Lower leg skin (tissue), 4 donors: ENCODE data around the gene GLP1R. TPM values are rescaled to one million over a fixed set of nuclear protein-coding genes. Genes with fewer than 3 reads are reported as not detected.

Experiments
- DNase-seq, 2 donors: peaks; one replicate each; pipeline ENCODE4 v3.0.0-alpha.2; 2019; ENCODE audit warnings: low spot score in 2 of 2
- H3K4me3 ChIP-seq: fragments of 200-600 bp; sonication (generic); 2 replicates; pipeline ENCODE4 v1.5.1; 2017; ENCODE audit warnings: mild to moderate bottlenecking, low read depth; ENCODE audit not compliant: poor library complexity, severe bottlenecking
- CTCF ChIP-seq, 3 donors: fragments of 450-650 bp; IDR thresholded peaks; one replicate each; pipeline ENCODE4 v1.5.1; 2016; ENCODE audit warnings: antibody characterized with exemption in 3 of 3, mild to moderate bottlenecking in 3 of 3, moderate library complexity in 2 of 3
- POLR2A ChIP-seq, 2 donors: fragments of 450-650 bp; IDR thresholded peaks; one replicate each; pipeline ENCODE4 v1.6.1; 2016 to 2017; ENCODE audit warnings: antibody characterized with exemption in 2 of 2, mild to moderate bottlenecking in 1 of 2, moderate library complexity in 1 of 2
- WGBS, 2 donors: methylation state at CpG; one replicate each; pipeline ENCODE4 v1.1.5; 2018; 5-methylcytosine and 5-hydroxymethylcytosine counted together
- intact Hi-C: fragments of 100-400 bp; cut with DNase I; formaldehyde crosslinking; loops from one replicate; pipeline ENCODE4 v1.15.0; 2023; ENCODE audit warnings: low total_unique reads
- total RNA-seq, 4 donors: library from RNA; depleted of rRNA; stranded (reverse); fragments of >200 nt; gene quantifications; one replicate each; pipeline ENCODE4 v1.1.0, GENCODE V29; 2016

GLP1R gene
- total RNA-seq, 4 donors from 2014 or later: 0.10 to 1.3 TPM; not detected in 2

DNA sequence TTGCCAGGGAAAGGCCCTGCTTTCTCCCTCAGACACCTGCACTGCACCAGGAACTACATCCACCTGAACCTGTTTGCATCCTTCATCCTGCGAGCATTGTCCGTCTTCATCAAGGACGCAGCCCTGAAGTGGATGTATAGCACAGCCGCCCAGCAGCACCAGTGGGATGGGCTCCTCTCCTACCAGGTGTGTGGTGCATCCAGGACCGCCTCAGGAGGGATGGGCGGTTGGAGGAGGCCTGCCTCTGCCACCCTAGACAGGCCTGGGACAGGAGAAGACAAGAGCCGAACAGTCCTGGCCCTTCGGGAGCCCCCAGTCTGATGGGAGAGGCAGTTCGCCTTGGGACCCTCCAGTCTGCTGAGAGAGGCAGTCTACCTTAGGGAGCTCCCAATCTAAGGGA is 24.2 kb downstream of the GLP1R start:
- intact Hi-C loops: no loop called here
- TF ChIP-seq CTCF (IDR thresholded peaks at IDR 0.05): no peak
- TF ChIP-seq POLR2A (IDR thresholded peaks at IDR 0.05): no peak
- 92 to 94% methylated on average over 9 of the region's 9 CpGs for WGBS, 2 donors
- DNase-seq: peak in 1 of 2 donors; percentile 59
- H3K4me3 ChIP-seq: no peak overlapping the region

- no peak overlapping the region for H3K4me3 ChIP-seq
- TF ChIP-seq CTCF (IDR thresholded peaks at IDR 0.05) (no peak), POLR2A (IDR thresholded peaks at IDR 0.05) (no peak)
- 83 to 89% methylated on average over 17 of the region's 17 CpGs for WGBS, 2 donors
- DNase-seq: peak in 1 of 2 donors; percentile 75
- intact Hi-C loops: no loop called here
Observed at GRCh38 chr6:39073471-39074355, 25.1 kb downstream of the GLP1R start.

DNA sequence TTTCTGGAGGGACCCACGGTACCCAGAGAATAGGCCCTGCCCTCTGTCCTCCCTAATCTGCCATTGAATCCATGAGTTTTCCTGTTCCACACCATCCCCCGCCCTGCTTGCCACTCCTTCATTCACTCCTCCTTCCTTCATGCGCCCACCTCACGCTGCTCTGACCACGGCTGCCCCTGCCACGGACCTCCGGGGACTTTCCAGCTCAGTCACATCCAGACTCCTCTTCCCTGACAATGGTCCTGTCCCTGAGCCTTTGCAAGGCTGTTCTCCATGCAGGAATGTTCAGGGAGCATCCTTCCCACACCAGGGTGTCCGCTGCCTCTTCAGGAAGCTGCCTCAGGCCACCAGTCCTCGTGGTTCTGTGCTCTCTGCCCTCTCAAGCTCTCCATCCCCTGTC is 25.9 kb downstream of the GLP1R start:
- WGBS, 2 donors: 64 to 72% methylated on average over 9 of the region's 9 CpGs

GRCh38 chr6:39075010-39075686 is 26.6 kb downstream of the GLP1R start:
- intact Hi-C loops: no loop called here
- WGBS, 2 donors: 71 to 76% methylated on average over 12 of the region's 12 CpGs
- TF ChIP-seq POLR2A (IDR thresholded peaks at IDR 0.05) (no peak), CTCF (IDR thresholded peaks at IDR 0.05) (no peak)
- no peak overlapping the region for H3K4me3 ChIP-seq
- peak in 1 of 2 donors; percentile 64 for DNase-seq

More for the DNA sequence above, 25.9 kb downstream of the GLP1R start:
- peak in 1 of 2 donors; percentile 81 for DNase-seq
- TF ChIP-seq CTCF (IDR thresholded peaks at IDR 0.05): no peak
- TF ChIP-seq POLR2A (IDR thresholded peaks at IDR 0.05): no peak
- no peak overlapping the region for H3K4me3 ChIP-seq
- intact Hi-C loops: no loop called here

DNA sequence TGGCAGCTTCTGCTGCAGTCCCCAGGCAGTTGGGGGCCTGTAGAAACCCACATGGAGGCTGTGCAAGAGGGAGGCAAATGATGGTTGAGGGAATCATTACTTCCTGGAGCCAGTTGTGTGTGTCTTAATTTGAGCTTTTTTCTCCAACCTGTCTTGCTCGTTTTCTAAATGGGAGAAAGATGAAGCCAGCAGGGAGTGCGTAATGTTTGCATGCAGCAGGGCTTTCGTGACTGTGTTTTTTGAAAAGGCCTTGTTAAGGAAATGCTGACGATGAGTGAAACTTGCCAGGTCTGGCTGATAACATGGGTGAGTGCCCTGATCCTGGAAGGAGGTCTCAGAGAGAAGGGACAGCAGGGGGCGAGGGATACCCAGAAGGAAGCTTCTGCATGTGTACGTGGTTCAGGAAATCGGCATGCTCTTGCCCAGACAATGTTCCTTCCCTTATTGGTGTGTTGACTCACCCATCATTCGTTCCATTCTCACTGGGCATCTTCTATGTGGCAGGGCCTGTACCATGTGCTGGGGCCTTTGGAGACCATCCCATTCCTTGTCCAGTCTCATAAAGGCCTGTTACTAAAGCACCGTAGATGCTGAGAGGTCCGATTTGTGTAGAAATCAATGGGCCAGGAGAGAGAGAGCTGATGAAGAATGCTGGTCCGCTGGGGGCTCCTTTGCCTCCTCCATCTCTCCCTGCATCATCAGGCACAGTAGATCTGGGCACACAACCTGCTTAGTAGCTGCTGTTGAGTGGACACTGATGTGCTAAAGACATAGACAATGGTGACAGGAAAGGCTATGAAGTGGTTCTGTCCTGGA is 27.4 kb downstream of the GLP1R start:
- 72 to 85% methylated on average over 11 of the region's 11 CpGs for WGBS, 2 donors
- DNase-seq: peak in 1 of 2 donors; percentile 61
- H3K4me3 ChIP-seq: no peak overlapping the region
- intact Hi-C loops: no loop called here
- TF ChIP-seq CTCF (IDR thresholded peaks at IDR 0.05) (no peak), POLR2A (IDR thresholded peaks at IDR 0.05) (no peak)
